ENCODE results near the gene LENG8. TPM values are rescaled to one million over a fixed set of nuclear protein-coding genes. Genes with fewer than 3 reads are reported as not detected.

The LENG8 gene
- total and polyA plus RNA-seq, 2 of the 8 experiments (the other 6 are each of a cell fraction or from before 2014, with no cell fraction given) = 62.2 to 108 TPM

DNA sequence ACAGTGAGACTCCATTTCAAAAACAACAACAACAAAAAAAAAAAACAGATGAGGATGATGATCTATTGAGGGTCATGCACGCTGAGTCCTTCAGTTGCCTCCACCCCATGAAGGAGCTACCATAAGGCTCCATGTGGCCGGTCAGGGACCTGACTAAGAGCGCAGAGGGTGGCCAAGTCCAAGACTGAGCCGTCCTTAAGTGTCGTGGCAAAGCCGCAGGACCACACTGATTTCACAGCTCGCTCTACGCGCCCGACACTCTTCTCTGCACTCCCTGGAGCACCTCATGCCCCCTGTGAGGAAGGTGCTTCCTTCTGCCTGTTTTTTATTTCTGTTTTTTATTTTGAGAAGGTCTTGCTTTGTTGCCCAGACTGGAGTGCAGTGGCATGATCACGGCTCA, 21.4 kb upstream of the LENG8 start (continued):
- TF ChIP-seq GTF2F1 (IDR thresholded peaks at IDR 0.05; ENCODE audit: borderline replicate concordance, low read depth, low read length) (no peak), YY1 (IDR thresholded peaks at IDR 0.05; ENCODE audit: low read depth, low read length) (no peak), TCF12 (IDR thresholded peaks at IDR 0.05; ENCODE audit: low read depth, low read length) (no peak), CTBP2 (IDR thresholded peaks at IDR 0.05; ENCODE audit: borderline replicate concordance, insufficient read depth, insufficient read length, low read length) (no peak)
- TF ChIP-seq, protein P1, sequence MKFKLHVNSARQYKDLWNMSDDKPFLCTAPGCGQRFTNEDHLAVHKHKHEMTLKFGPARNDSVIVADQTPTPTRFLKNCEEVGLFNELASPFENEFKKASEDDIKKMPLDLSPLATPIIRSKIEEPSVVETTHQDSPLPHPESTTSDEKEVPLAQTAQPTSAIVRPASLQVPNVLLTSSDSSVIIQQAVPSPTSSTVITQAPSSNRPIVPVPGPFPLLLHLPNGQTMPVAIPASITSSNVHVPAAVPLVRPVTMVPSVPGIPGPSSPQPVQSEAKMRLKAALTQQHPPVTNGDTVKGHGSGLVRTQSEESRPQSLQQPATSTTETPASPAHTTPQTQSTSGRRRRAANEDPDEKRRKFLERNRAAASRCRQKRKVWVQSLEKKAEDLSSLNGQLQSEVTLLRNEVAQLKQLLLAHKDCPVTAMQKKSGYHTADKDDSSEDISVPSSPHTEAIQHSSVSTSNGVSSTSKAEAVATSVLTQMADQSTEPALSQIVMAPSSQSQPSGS (IDR thresholded peaks at IDR 0.05; ENCODE audit: low read length) = no peak
- TF ChIP-seq, protein P2, sequence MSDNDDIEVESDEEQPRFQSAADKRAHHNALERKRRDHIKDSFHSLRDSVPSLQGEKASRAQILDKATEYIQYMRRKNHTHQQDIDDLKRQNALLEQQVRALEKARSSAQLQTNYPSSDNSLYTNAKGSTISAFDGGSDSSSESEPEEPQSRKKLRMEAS (IDR thresholded peaks at IDR 0.05) = no peak

Measured in H1 (cell line).